Activated B cell treated with CpG ODN at 0.5 μM for 24 hours (primary cell): ENCODE results near the gene TMEM11. TPM values are rescaled to one million over a fixed set of nuclear protein-coding genes. Genes with fewer than 3 reads are reported as not detected.

ENCODE experiments used
- ATAC-seq: fragments of 200-7000 bp; cut with Tn5 transposase; one replicate; pipeline ENCODE4 v1.10.0; 2021; ENCODE audit warnings: low read depth, mild to moderate bottlenecking, moderate library complexity
- CTCF ChIA-PET: fragments of 350-600 bp; sonication (Branson Sonifier 250); formaldehyde crosslinking; loops from one replicate; lab custom pipeline; 2021; ENCODE audit warnings: antibody characterized with exemption; lab: Charles Lee
- POLR2A ChIA-PET: fragments of 350-600 bp; sonication (Branson Sonifier 250); formaldehyde crosslinking; loops from one replicate; lab custom pipeline; 2021; ENCODE audit warnings: antibody characterized with exemption; lab: Charles Lee
- DNase-seq: peaks from one replicate; pipeline ENCODE4 v3.0.0; 2022
- H3K27ac Mint-ChIP-seq: one replicate; pipeline ENCODE4 v1.8.0; 2020; ENCODE audit warnings: mixed read lengths
- H3K27me3 Mint-ChIP-seq: one replicate; pipeline ENCODE4 v1.8.0; 2021; ENCODE audit warnings: mixed read lengths
- H3K36me3 Mint-ChIP-seq: one replicate; pipeline ENCODE4 v1.8.0; 2021; ENCODE audit warnings: low read depth, mixed read lengths
- H3K4me1 Mint-ChIP-seq: one replicate; pipeline ENCODE4 v1.8.0; 2021; ENCODE audit warnings: mixed read lengths
- H3K4me3 Mint-ChIP-seq: one replicate; pipeline ENCODE4 v1.8.0; 2020; ENCODE audit warnings: mild to moderate bottlenecking, mixed read lengths
- H3K9me3 Mint-ChIP-seq: one replicate; pipeline ENCODE4 v1.8.0; 2020; ENCODE audit warnings: mixed read lengths
- CTCF ChIP-seq: fragments of 200-600 bp; IDR thresholded peaks from one replicate; pipeline ENCODE4 v1.8.0; 2022; ENCODE audit warnings: antibody characterized with exemption, mild to moderate bottlenecking
- intact Hi-C: fragments of 100-400 bp; cut with micrococcal nuclease; formaldehyde crosslinking; loops from one replicate; pipeline ENCODE4 v1.15.1; 2024
- total RNA-seq: library from RNA; stranded (reverse); gene quantifications from 2 replicates; pipeline ENCODE4 v1.2.3, GENCODE V29; 2022

The TMEM11 gene
- total RNA-seq, 1 donor from 2014 or later, result 22.2 TPM

DNA sequence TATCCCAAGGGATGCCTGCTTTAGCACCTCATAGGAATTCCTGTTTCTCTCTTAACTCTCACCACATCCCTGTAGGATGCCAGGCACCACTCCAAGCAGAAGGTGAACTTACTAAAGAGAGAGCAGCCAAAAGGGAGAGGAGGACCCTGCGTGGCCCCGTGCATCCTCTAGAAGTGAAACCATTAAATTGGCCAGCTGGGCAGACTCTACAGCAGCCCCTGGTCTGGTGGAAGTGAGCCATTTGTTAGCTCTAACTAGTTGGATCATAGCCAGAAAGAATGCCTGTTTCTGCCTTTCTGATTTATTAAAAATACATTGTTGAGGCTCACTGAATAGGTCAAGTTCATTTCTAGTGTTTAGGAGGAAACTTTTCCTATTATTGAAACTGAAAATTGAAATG is 22.3 kb downstream of the TMEM11 start:
- peaks cover 48% of the 10 kb centered on the region for H3K36me3 Mint-ChIP-seq
- no peaks in the 10 kb centered on the region for H3K9me3 Mint-ChIP-seq
- intact Hi-C loops, result no loop called here
- CTCF ChIA-PET, result no interaction called here
- no peak overlapping the region for H3K4me3 Mint-ChIP-seq
- TF ChIP-seq CTCF, result no peak
- ATAC-seq (no peak), DNase-seq (no peak)
- no peaks in the 10 kb centered on the region for H3K27me3 Mint-ChIP-seq
- H3K27ac Mint-ChIP-seq, result no peak overlapping the region
- H3K4me1 Mint-ChIP-seq, result no peaks in the 10 kb centered on the region
- POLR2A ChIA-PET, result no interaction called here

DNA sequence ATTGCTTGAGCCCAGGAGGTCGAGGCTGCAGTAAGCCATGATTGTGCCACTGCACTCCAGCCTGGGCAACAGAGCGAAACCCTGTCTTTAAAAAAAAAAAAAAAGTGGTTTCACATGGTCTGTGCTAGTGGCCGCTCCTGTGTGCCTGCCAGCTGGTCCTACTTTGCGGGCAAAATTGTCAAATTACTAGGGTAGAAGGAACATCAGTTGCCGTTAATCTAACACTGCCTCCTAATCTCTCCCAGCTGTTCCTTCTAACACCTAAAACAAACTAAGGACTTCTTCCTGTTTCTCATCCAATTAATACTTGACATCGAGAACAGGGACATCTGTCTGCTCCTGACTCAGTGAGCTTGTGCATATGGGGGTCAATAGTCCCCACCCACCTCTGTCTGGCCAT is 23.9 kb downstream of the TMEM11 start:
- intact Hi-C loops, result no loop called here
- Mint-ChIP-seq H3K27me3 (no peaks in the 10 kb centered on the region), H3K9me3 (no peaks in the 10 kb centered on the region), H3K4me1 (no peaks in the 10 kb centered on the region), H3K27ac (no peak overlapping the region), H3K36me3 (peaks cover 50% of the 10 kb centered on the region), H3K4me3 (no peak overlapping the region)
- POLR2A ChIA-PET, result no interaction called here
- CTCF ChIA-PET, result interaction anchor here (1.6 to 2.0 kb wide), 2 partner anchors 69 to 323 kb away, joined by 3 to 5 read pairs; no protein-coding TSS in a partner anchor
- no peak for ATAC-seq
- no peak for TF ChIP-seq CTCF
- no peak for DNase-seq

GRCh38 chr17:21189361-21189760 is 24.6 kb downstream of the TMEM11 start:
- Mint-ChIP-seq H3K4me3 (no peak overlapping the region), H3K9me3 (no peaks in the 10 kb centered on the region), H3K4me1 (no peaks in the 10 kb centered on the region), H3K36me3 (peaks cover 57% of the 10 kb centered on the region), H3K27ac (no peak overlapping the region), H3K27me3 (no peaks in the 10 kb centered on the region)
- no peak for TF ChIP-seq CTCF
- no peak for ATAC-seq
- no peak for DNase-seq
- intact Hi-C loops, result no loop called here
- CTCF ChIA-PET, result interaction anchor here (1.6 to 2.0 kb wide), 2 partner anchors 69 to 324 kb away, joined by 3 to 5 read pairs; no protein-coding TSS in a partner anchor
- POLR2A ChIA-PET, result no interaction called here

GRCh38 chr17:21186399-21187187 is 27.4 kb downstream of the TMEM11 start:
- intact Hi-C loops, result no loop called here
- Mint-ChIP-seq H3K36me3 (peaks cover 64% of the 10 kb centered on the region), H3K4me1 (no peaks in the 10 kb centered on the region), H3K27ac (no peak overlapping the region), H3K4me3 (no peak overlapping the region), H3K27me3 (no peaks in the 10 kb centered on the region), H3K9me3 (no peaks in the 10 kb centered on the region)
- ChIA-PET POLR2A (no interaction called here), CTCF (no interaction called here)
- no peak for DNase-seq
- no peak for TF ChIP-seq CTCF
- no peak for ATAC-seq

- ChIA-PET CTCF (no interaction called here), POLR2A (no interaction called here)
- TF ChIP-seq CTCF, result no peak
- no peak overlapping the region for H3K4me3 Mint-ChIP-seq
- DNase-seq (no peak), ATAC-seq (no peak)
- no peaks in the 10 kb centered on the region for H3K27me3 Mint-ChIP-seq
- H3K4me1 Mint-ChIP-seq, result no peaks in the 10 kb centered on the region
- H3K9me3 Mint-ChIP-seq, result no peaks in the 10 kb centered on the region
- no peak overlapping the region for H3K27ac Mint-ChIP-seq
- H3K36me3 Mint-ChIP-seq, result peaks cover 56% of the 10 kb centered on the region
- intact Hi-C loops, result no loop called here
Measured at GRCh38 chr17:21185061-21185460, 28.9 kb downstream of the TMEM11 start.
